Stomach (tissue), 4 donors: ENCODE results near the gene CACNG5.

Source experiments
- POLR2AphosphoS5 ChIP-seq, 3 donors: sonication (generic); formaldehyde crosslinking; IDR thresholded peaks; one replicate each; pipeline ENCODE4 v1.6.1; 2016; ENCODE audit warnings: antibody characterized with exemption in 3 of 3
- TF ChIP-seq, protein P1 (sequence below), 7 experiments: fragments of 450-650 bp in 4 of 7; fragments of 200-600 bp in 3 of 7; sonication (generic) in 3 of 7; IDR thresholded peaks; one replicate each; pipeline ENCODE4 v1.5.1; 2016 to 2019; ENCODE audit warnings: antibody characterized with exemption in 7 of 7, control low read depth in 2 of 7, mild to moderate bottlenecking in 1 of 7

DNA sequence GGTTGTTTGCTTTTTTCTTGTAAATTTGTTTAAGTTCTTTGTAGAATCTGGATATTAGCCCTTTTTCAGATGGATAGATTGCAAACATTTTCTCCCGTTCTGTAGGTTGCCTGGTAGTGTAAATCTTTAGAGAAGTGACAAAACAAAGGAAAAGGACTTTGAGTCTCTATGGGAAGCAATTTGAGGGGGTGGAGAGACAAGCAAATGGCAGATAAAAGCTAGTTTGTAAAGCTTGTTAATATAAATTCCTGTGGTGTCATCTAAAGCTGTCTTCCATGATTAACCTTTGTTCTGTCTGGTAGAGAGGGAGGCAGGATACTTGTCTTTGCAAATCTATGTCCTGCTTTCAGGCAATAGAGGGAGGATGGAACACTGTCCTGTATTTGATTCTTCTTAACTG is 89.0 kb downstream of the CACNG5 start:
- TF ChIP-seq, protein P1, sequence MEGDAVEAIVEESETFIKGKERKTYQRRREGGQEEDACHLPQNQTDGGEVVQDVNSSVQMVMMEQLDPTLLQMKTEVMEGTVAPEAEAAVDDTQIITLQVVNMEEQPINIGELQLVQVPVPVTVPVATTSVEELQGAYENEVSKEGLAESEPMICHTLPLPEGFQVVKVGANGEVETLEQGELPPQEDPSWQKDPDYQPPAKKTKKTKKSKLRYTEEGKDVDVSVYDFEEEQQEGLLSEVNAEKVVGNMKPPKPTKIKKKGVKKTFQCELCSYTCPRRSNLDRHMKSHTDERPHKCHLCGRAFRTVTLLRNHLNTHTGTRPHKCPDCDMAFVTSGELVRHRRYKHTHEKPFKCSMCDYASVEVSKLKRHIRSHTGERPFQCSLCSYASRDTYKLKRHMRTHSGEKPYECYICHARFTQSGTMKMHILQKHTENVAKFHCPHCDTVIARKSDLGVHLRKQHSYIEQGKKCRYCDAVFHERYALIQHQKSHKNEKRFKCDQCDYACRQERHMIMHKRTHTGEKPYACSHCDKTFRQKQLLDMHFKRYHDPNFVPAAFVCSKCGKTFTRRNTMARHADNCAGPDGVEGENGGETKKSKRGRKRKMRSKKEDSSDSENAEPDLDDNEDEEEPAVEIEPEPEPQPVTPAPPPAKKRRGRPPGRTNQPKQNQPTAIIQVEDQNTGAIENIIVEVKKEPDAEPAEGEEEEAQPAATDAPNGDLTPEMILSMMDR (IDR thresholded peaks at IDR 0.05) = no peak
- TF ChIP-seq POLR2AphosphoS5 (IDR thresholded peaks at IDR 0.05) = no peak
